Fibroblast of skin of left quadriceps (primary cell): ENCODE data around the gene FBXO15.

Experiments
- DNase-seq, 2 experiments: peaks; one replicate each; pipeline ENCODE4 v3.0.0-alpha.2; 2013; ENCODE audit warnings: low read depth in 2 of 2

FBXO15 gene

GRCh38 chr18:74153377-74153776 lies 5.7 kb upstream of the FBXO15 start:
- no peak for DNase-seq

- DNase-seq, result no peak
Measured at GRCh38 chr18:74152857-74153256, 5.2 kb upstream of the FBXO15 start.

GRCh38 chr18:74152270-74152669 lies 4.6 kb upstream of the FBXO15 start:
- no peak for DNase-seq

GRCh38 chr18:74149878-74150277 lies 2.2 kb upstream of the FBXO15 start:
- no peak for DNase-seq

GRCh38 chr18:74148543-74149070 lies 973 bp upstream of the FBXO15 start:
- no peak for DNase-seq

- no peak for DNase-seq
Measured at GRCh38 chr18:74147491-74147778, 199 bp downstream of the FBXO15 start.

GRCh38 chr18:74146756-74147155 lies 878 bp downstream of the FBXO15 start:
- peak; percentile 61 to 63 for DNase-seq

GRCh38 chr18:74142252-74142651 lies 5.4 kb downstream of the FBXO15 start:
- DNase-seq, result peak in 1 of 2 experiments; percentile 7

- no peak for DNase-seq
Measured at GRCh38 chr18:74141667-74142066, 6.0 kb downstream of the FBXO15 start.

- no peak for DNase-seq
Measured at GRCh38 chr18:74140582-74140981, 7.1 kb downstream of the FBXO15 start.

- DNase-seq, result peak in 1 of 2 experiments; percentile 20
Measured at GRCh38 chr18:74139888-74140287, 7.7 kb downstream of the FBXO15 start.

- DNase-seq, result no peak
Measured at GRCh38 chr18:74139411-74139810, 8.2 kb downstream of the FBXO15 start.

- no peak for DNase-seq
Measured at GRCh38 chr18:74137920-74138538, 9.6 kb downstream of the FBXO15 start.

GRCh38 chr18:74132201-74132600 lies 15.4 kb downstream of the FBXO15 start:
- DNase-seq, result no peak

GRCh38 chr18:74131124-74131523 lies 16.5 kb downstream of the FBXO15 start:
- DNase-seq, result no peak

- no peak for DNase-seq
Measured at GRCh38 chr18:74128159-74128558, 19.5 kb downstream of the FBXO15 start.

- DNase-seq, result no peak
Measured at GRCh38 chr18:74126684-74127655, 20.7 kb downstream of the FBXO15 start.

GRCh38 chr18:74124642-74125041 lies 23.0 kb downstream of the FBXO15 start:
- DNase-seq, result no peak

GRCh38 chr18:74123200-74123599 lies 24.4 kb downstream of the FBXO15 start:
- no peak for DNase-seq

- DNase-seq, result no peak
Measured at GRCh38 chr18:74116633-74117554, 30.7 kb downstream of the FBXO15 start.

GRCh38 chr18:74115046-74115445 lies 32.6 kb downstream of the FBXO15 start:
- no peak for DNase-seq

GRCh38 chr18:74114116-74114515 lies 33.5 kb downstream of the FBXO15 start:
- DNase-seq, result no peak
